Left lobe of liver (tissue), 2 donors: ENCODE data around the gene DHX29. TPM values are rescaled to one million over a fixed set of nuclear protein-coding genes. Genes with fewer than 3 reads are reported as not detected.

ENCODE experiments used
- ATAC-seq: fragments of 200-7000 bp; cut with Tn5 transposase; one replicate; pipeline ENCODE4 v1.9.1; 2020; ENCODE audit warnings: mild to moderate bottlenecking, moderate library complexity
- DNase-seq: peaks from one replicate; pipeline ENCODE4 v3.0.0-alpha.2; 2020; ENCODE audit warnings: low spot score
- total RNA-seq: library from RNA; stranded (reverse); gene quantifications from one replicate; pipeline ENCODE4 v1.2.1, GENCODE V29; 2021
- donor health status: DM: no; HTN: no; CAD: no; lungs with moderate emphysema.
- donor health status: DM: no; HTN: yes; CAD: no.

The DHX29 gene, protein sequence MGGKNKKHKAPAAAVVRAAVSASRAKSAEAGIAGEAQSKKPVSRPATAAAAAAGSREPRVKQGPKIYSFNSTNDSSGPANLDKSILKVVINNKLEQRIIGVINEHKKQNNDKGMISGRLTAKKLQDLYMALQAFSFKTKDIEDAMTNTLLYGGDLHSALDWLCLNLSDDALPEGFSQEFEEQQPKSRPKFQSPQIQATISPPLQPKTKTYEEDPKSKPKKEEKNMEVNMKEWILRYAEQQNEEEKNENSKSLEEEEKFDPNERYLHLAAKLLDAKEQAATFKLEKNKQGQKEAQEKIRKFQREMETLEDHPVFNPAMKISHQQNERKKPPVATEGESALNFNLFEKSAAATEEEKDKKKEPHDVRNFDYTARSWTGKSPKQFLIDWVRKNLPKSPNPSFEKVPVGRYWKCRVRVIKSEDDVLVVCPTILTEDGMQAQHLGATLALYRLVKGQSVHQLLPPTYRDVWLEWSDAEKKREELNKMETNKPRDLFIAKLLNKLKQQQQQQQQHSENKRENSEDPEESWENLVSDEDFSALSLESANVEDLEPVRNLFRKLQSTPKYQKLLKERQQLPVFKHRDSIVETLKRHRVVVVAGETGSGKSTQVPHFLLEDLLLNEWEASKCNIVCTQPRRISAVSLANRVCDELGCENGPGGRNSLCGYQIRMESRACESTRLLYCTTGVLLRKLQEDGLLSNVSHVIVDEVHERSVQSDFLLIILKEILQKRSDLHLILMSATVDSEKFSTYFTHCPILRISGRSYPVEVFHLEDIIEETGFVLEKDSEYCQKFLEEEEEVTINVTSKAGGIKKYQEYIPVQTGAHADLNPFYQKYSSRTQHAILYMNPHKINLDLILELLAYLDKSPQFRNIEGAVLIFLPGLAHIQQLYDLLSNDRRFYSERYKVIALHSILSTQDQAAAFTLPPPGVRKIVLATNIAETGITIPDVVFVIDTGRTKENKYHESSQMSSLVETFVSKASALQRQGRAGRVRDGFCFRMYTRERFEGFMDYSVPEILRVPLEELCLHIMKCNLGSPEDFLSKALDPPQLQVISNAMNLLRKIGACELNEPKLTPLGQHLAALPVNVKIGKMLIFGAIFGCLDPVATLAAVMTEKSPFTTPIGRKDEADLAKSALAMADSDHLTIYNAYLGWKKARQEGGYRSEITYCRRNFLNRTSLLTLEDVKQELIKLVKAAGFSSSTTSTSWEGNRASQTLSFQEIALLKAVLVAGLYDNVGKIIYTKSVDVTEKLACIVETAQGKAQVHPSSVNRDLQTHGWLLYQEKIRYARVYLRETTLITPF (N-terminal part only)
- 11.0 TPM for total RNA-seq

DNA sequence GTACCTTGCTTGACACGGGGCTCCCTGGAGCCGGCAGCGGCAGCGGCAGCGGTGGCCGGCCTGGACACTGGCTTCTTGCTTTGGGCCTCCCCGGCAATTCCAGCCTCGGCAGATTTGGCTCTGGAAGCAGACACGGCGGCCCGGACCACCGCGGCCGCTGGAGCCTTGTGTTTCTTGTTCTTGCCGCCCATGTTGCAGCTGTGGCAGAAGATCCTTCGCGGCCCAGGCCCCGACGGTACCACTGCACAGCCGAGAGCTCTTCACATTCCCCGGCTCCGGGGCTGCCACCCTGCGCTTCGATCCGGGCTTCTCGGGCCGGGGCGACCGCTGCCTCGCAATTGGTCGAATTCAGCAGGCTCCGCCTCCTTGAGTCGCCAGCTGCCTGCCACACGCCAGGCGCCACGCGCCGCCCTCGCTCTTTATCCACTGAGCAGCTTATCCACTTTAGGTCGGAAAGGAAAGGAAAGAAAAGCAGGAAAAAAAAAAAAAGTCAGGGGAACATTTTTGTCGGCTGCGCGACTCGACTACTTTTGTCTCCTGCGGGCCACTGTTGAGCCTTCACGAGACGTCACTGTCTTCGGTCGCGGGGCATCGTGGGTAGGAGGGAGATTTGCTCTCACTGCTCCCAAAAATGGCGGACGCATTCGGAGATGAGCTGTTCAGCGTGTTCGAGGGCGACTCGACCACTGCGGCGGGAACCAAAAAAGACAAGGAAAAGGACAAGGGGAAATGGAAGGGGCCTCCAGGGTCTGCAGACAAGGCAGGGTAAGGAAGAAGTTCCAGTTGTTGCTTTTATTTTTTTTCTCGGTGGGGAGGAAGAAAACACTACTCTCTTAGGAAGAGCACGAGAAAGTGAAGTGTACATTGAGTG, at the start of gene DHX29, which contains the start of gene MTREX:
Gene DHX29 (minus strand): TSS at position 312 of the 871 bp plus-strand sequence. CDS start 121 bp downstream, at position 191.
Gene MTREX (plus strand): TSS at position 607 of the 871 bp plus-strand sequence. CDS start 25 bp downstream, at position 632.
- ATAC-seq, result peak; percentile 95
- DNase-seq, result peak; percentile 94

DNA sequence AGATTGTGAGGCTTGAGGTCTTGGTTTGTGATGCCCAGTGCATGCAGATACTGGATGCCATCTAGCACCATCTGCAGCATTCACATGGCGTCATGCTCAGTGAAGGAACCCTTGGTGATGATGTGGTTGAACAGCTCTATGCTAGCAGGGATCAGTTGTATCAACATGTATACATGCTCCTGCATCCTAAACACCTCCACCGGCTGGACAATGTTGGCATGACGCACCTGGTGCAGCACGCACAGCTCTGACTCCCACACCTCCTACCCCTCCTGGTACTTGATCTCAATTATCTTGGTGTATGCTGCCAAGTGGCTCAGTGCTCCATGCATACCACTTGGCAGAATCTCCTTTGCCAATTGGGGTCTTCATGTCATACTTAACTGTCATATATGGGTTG, 49.4 kb upstream of the DHX29 start:
- ATAC-seq, result no peak
- DNase-seq, result no peak

DNA sequence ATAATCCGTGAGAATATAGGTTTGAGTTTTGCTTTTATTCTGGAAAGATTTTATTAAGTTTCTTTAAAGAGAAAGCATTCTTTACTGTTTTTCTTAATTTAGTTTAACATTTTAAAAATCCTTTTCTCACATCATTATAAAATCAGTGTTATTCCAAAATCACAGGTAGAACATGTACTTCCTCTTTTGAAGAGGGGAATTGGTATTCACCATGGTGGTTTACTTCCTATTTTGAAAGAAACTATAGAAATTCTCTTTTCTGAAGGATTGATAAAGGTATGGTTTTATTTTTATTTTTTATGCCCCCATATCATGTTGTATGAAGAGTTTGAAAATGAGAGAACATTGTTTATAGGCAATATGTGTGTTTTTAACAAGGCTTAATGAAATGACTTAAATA, 43.3 kb upstream of the DHX29 start:
- no peak for DNase-seq
- no peak for ATAC-seq

DNA sequence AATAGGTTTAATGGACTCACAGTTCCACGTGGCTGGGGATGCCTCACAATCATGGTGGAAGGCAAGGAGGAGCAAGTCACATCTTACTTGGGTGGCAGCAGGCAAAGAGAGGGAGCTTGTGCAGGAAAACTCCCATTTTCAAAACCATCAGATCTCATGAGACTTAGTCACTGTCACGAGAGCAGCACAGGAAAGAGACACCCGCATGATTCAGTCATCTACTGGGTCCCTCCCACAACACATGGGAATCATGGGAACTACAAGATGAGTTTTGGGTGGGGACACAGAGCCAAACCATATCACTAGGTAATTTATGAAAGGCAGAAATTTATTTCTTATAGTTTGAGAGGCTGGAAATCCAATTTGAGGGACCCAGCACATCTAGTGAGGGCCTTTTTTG, 40.3 kb upstream of the DHX29 start:
- no peak for DNase-seq
- no peak for ATAC-seq

DNA sequence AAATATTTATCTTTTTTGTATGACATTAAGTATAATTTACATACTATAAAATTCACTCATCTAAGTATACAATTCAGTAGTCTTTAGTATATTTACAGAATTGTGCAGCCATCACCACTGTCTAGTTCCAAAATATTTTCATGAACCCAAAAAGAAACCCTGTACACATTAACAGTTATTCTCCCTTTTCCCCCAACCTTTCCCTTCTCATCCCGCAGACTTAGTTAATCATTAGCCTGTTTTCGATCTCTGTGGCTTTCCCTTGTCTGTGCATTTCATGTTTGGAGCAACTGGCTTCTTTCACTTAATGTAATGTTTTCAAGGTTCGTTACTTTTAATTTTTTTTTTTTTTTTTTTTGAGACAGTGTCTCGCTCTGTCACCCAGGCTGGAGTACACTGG, 37.8 kb upstream of the DHX29 start:
- no peak for DNase-seq
- ATAC-seq, result peak; percentile 85

DNA sequence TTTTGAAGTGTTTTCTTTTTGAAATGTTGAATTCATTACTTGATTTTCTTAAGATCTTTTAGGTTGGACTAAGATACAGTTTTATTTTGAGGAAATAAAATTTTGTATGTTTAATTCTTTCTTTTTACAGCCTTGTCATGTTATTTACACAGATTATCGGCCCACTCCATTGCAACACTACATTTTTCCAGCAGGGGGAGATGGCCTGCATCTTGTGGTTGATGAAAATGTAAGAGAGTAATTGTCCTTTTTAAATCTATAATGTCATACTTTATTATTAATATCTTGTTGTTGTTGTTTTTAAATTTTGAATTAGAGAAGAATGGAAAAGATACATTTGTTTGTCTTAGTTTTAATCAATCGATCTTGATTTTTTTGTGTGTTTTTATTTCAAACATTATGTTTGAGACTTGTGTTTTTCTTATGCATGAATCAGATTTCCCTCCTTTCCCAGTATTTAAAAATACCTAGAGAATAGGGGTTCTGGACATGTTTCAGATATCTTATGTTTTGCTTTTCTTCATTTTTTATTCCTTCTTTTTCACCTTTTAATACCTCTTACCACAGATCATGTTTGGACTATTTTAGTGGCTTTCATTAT, 37.0 kb upstream of the DHX29 start:
- DNase-seq, result peak; percentile 62
- ATAC-seq, result peak; percentile 70

DNA sequence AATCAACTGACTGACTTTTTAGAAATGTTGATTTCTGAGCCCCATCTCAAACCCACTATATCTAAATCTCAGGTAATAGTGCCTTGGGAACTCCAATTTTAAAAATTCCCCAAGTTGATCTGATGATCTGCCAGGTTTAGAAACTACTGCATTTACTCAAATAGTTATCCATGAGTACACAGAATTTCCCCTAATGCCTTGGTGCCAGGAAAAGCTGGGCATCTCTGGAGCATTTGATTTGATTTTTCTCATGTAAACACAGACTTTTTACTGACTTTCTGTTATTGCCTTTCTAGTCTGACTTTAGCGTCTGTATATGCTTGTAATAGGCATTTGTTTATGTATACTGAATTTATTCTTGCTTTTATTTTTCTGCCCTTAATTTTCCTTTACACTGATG, 36.1 kb upstream of the DHX29 start:
- DNase-seq, result no peak
- ATAC-seq, result peak; percentile 54

DNA sequence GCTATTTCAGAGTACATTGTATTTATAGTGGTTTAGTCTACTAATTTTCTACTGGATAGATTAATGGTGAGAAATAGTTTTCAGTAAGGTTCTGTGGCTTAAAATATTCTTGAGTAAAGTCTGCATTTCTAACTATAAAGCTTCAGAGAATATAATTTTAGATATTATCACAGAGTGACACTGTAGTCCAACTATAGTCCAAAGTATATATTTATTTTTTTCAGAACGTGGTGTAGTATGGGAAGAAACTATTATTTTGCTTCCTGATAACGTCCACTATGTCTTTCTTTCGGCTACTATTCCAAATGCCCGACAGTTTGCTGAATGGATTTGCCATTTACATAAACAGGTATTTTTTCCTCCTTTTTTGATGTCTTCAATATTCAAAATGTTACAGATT, 35.6 kb upstream of the DHX29 start:
- ATAC-seq, result peak; percentile 37

DNA sequence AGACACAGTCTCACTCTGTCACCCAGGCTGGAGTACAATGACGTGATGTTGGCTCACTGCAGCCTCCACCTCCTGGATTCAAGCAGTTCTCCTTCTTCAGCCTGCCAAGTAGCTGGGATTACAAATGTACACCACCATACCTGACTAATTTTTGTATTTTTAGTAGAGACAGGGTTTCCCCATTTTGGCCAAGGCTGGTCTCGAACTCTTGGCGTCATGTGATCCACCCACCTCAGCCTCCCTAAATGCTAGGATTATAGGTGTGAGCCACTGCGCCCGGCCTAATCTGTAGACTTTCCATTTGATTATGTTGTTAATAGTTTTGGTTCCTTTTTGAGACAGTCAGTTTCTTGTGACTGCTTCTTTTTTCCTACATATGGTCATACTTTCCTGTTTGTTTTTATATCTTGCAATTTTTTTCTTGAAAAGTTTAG, 31.3 kb upstream of the DHX29 start:
- DNase-seq, result no peak
- peak; percentile 53 for ATAC-seq

More for the DNA sequence above, 35.6 kb upstream of the DHX29 start:
- no peak for DNase-seq

DNA sequence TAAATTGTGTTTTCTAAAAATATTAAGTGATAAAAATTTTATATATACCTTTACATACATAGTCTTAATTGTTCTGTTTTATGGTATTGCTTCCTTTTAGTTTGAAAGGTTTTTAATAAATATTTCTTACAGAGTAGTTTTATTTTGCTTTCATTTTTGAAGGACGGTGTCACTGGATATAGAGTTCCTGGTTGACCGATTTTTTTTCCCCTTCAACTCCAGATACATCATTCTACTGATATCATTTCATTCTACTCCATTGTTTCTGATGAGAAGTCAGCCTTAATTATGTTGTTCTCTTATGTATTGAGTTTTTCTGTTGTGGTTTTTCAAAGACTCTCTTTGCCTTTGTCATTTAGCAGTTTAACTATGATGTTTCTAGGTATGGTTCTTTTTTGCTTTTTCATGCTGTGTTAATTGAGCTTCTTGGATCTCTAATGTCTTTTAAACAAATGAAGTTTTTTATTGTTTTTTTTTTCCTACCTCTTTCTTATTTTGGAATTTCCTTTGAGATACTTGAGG, 30.7 kb upstream of the DHX29 start:
- DNase-seq (no peak), ATAC-seq (peak; percentile 60)

DNA sequence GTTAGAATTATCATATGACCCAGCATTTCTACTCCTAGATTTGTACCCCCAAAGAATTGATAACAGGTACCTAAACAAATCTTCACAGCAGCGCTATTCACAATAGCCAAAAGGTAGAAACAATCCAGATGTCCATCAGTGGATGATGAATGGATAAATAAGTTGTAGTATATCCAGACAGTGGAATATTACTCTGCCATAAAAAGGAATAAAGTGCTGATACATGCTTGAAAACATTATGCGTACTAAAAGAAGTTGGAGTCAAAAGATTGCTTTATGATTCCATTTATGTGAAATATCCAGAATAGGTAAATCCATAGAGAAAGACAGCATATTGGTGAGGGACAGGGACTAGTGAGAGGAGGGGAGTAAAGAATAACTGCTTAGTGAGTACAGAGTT, 26.3 kb upstream of the DHX29 start:
- ATAC-seq, result no peak
- DNase-seq, result no peak

DNA sequence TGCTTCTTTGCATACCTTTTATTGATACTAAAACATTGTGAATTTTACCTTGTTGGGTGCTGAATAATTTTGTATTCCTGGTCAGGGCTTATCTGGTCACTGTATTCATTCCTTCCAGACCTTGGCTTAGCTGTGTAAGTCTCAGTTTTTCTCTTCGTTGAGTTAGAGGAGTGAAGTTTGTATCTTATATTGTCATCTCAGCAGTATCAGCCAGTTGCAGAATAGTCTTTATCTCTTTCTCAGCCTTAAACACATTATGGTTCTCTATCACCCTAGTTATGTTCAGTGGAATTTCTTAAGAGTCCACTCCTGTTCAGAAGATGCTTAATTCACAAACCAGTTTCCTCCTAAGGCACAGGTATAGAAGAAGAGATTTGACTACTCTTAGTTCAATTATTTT, 25.5 kb upstream of the DHX29 start:
- ATAC-seq (no peak), DNase-seq (no peak)

DNA sequence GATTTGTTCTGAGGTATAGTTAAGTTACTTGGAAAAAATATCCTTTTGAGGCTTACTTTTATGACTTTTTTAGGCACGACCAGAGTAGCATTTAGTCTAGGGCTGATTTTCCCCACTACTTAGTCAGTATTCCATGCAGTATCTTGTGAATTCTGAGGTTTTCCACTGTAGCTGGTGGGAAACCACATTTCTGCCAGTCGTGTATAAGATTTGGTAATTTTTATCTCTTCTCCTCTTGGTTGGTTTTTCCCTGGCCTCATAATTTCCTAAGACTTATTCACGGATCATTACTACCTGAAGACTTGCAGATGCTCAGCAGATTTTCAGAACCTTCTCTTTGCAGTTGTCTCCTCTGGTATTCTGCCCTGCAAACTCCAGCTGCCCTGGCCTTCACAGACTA, 23.8 kb upstream of the DHX29 start:
- ATAC-seq (no peak), DNase-seq (no peak)

DNA sequence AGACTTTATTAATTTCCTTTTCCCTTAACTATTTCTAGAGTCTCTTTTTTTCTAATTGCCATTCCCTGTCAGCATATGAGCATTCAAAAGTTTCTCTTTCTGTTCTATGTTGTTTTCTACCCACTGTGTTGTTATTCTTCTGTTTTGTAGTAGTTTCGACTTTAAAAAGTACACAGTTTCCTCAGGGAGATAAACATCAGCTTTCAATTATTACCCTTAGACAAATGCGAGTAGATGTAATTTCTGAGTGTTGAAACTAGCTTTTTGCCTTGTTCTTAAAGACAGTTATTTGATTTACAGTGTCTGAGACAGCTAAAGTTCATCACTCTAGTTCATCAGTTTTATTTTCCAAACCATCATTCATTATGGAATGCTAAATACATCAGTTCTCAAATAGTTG, 19.8 kb upstream of the DHX29 start:
- ATAC-seq (no peak), DNase-seq (no peak)

DNA sequence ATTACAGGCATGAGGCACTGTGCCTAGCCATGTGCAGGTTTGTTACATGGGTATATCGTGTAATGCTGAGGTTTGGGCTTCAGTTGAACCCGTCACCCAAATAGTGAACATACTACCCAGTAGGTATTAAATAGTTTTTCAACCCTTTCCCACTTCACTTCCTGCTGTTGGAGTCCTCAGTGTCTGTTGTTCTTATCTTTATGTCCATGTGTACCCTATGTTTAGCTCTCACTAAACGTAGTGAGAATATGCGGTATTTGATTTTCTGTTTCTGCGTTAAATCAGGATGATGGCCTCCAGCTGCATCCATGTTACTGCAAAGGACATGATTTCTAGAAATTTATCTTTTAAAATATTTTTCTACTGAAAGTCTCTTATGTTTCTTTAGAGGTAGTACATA, 18.1 kb upstream of the DHX29 start:
- no peak for DNase-seq

DNA sequence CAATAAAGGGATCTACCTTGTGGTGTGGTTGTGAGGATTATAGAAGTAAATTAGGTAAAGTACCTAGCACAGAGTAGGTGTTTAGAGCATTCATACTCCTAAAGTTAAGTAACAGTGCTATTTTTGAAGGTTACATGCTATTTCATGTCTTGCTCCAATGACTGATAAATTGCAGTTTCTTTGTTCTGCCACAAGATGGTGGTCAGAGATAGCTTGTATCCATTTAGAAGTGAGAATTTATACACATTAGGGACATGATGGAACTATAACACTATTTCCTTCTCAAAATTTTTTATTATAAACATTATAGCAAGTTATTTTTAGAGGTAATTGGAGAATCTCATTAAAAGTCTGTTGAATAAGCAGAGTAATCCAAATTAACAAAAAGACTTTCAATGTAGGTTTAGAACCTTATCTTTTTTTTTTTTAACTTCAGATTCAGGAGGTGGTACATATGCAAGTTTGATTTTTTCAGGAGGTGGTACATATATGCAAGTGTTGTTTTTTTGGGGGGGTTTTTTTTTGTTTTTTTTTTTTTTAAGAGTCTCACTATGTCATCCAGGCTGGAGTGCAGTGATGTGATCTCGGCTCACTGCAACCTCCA, 17.4 kb upstream of the DHX29 start:
- peak; percentile 86 for ATAC-seq
- DNase-seq, result no peak

More for the DNA sequence above, 18.1 kb upstream of the DHX29 start:
- ATAC-seq, result no peak

DNA sequence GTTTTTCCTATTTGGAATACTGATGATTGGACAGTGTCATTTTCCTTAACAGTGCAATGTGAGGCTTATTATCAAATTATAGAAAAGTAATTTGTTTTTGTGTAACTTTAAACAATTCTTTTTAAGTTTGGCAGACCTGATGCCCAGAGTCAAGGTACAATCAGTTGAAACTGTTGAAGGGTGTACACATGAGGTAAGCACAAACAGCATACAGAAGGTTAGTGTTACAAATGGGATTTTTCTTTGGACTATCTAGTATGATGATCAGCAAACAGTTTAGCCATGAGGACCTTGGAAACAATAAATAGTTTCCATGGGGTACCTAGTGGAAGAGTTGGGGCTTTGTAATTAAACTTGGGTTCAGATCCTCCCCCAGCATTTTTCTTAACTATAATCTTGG, 16.5 kb upstream of the DHX29 start:
- DNase-seq (no peak), ATAC-seq (peak; percentile 89)

DNA sequence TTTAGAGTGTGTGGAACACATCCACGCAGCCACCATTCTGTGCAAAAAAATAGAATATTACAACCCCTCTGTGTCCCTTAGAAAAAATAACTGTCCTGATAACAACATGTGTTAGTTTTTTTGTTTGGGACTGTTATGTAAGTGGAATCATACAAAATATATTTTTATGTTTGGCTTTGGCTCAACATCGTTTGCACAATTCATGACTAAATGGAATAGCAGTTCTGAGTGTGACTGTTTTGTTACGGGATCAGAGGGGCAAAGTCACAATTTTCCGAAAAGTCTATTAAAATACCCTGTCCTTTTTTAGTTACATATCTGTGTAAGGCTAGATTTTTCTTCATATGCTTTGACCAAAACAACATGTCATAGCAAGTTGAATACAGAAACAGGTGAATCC, 13.1 kb upstream of the DHX29 start:
- ATAC-seq (no peak), DNase-seq (no peak)

DNA sequence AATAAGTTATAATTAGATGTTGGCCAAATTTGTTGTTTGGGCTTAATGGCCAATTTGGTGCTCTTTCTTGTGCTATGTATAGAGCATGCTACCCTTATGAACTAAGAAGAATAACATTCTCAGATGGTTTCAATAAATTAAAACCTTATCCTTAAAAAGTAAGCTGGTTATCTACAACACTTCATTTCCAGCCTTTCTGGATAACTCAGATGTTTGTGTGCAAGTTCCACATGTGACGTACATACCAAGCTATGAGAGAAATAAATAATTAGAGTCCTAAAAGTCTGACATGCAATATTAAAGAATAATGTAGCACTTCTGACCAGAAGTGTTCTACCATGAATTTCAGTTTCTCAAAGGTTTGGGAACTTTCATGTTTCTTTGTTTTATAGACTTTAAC, 12.0 kb upstream of the DHX29 start:
- DNase-seq (no peak), ATAC-seq (no peak)
